SK-N-SH treated with all-trans-retinoic acid at 6 μM for 48 hours (cell line): Measurements from ENCODE around the gene DHX38.
A peak's percentile ranks its signal among the peaks of the same experiment; 100 is the strongest.

Experiments
- ATAC-seq: fragments of 200-7000 bp; cut with Tn5 transposase; 3 replicates; pipeline ENCODE4 v1.9.1; 2020; ENCODE audit warnings: mild to moderate bottlenecking, moderate library complexity
- ARNTL ChIP-seq: fragments of 450-650 bp; formaldehyde crosslinking; IDR thresholded peaks from 2 replicates; pipeline ENCODE4 v1.5.0; 2020; ENCODE audit warnings: low read depth, mild to moderate bottlenecking, moderate library complexity, borderline replicate concordance
- BACH2 ChIP-seq: fragments of 250-450 bp; sonication (Bioruptor Pico); IDR thresholded peaks from 2 replicates; pipeline ENCODE4 v1.9.0; 2021; ENCODE audit warnings: mild to moderate bottlenecking, borderline replicate concordance
- CSDC2 ChIP-seq: fragments of 250-450 bp; sonication (Bioruptor Pico); IDR thresholded peaks from 2 replicates; pipeline ENCODE4 v1.5.0; 2020; ENCODE audit warnings: mild to moderate bottlenecking, moderate library complexity
- ESRRG ChIP-seq: fragments of 250-450 bp; sonication (Bioruptor Pico); IDR thresholded peaks from 2 replicates; pipeline ENCODE4 v1.6.1; 2021; ENCODE audit warnings: mild to moderate bottlenecking
- GLIS3 ChIP-seq: fragments of 250-450 bp; sonication (Bioruptor Pico); IDR thresholded peaks from 2 replicates; pipeline ENCODE4 v1.5.0; 2020; ENCODE audit warnings: mild to moderate bottlenecking, moderate library complexity
- ISL1 ChIP-seq: fragments of 250-450 bp; sonication (Bioruptor Pico); IDR thresholded peaks from 2 replicates; pipeline ENCODE4 v2.1.2; 2022; ENCODE audit warnings: mild to moderate bottlenecking, moderate library complexity
- OSR1 ChIP-seq: fragments of 250-450 bp; sonication (Bioruptor Pico); IDR thresholded peaks from 2 replicates; pipeline ENCODE4 v1.8.0; 2022; ENCODE audit warnings: moderate library complexity, mild to moderate bottlenecking, inconsistent platforms
- PPARA ChIP-seq: fragments of 250-450 bp; sonication (Bioruptor Pico); IDR thresholded peaks from 2 replicates; pipeline ENCODE4 v1.5.0; 2020; ENCODE audit warnings: mild to moderate bottlenecking, borderline replicate concordance
- RARB ChIP-seq: fragments of 250-450 bp; sonication (Bioruptor Pico); IDR thresholded peaks from 2 replicates; pipeline ENCODE4 v1.8.0; 2021; ENCODE audit warnings: mild to moderate bottlenecking, moderate library complexity
- SNAI2 ChIP-seq: fragments of 250-450 bp; sonication (Bioruptor Pico); IDR thresholded peaks from 2 replicates; pipeline ENCODE4 v1.5.0; 2020; ENCODE audit warnings: mild to moderate bottlenecking, moderate library complexity
- TCF4 ChIP-seq: fragments of 250-450 bp; sonication (Bioruptor Pico); IDR thresholded peaks from 2 replicates; pipeline ENCODE4 v1.8.0; 2021; ENCODE audit warnings: mild to moderate bottlenecking, moderate library complexity, borderline replicate concordance
- TOX ChIP-seq: fragments of 250-450 bp; sonication (Bioruptor Pico); IDR thresholded peaks from 2 replicates; pipeline ENCODE4 v1.8.0; 2021; ENCODE audit warnings: mild to moderate bottlenecking, moderate library complexity, borderline replicate concordance
- ZC3H10 ChIP-seq: fragments of 250-450 bp; sonication (Bioruptor Pico); IDR thresholded peaks from 2 replicates; pipeline ENCODE4 v1.5.1; 2021; ENCODE audit warnings: mild to moderate bottlenecking, moderate library complexity
- ZFP3 ChIP-seq: fragments of 250-450 bp; sonication (Bioruptor Pico); IDR thresholded peaks from 2 replicates; pipeline ENCODE4 v1.5.0; 2020; ENCODE audit warnings: mild to moderate bottlenecking, moderate library complexity
- ZNF565 ChIP-seq: fragments of 450-650 bp; formaldehyde crosslinking; conservative IDR thresholded peaks from 2 replicates; pipeline ENCODE4 v1.5.0; 2020; ENCODE audit warnings: low read depth, mild to moderate bottlenecking, moderate library complexity
- ZNF70 ChIP-seq: fragments of 450-650 bp; formaldehyde crosslinking; IDR thresholded peaks from 2 replicates; pipeline ENCODE4 v1.5.0; 2020; ENCODE audit warnings: mild to moderate bottlenecking, moderate library complexity
- ZNF8 ChIP-seq: fragments of 450-650 bp; formaldehyde crosslinking; IDR thresholded peaks from 2 replicates; pipeline ENCODE4 v1.5.0; 2020; ENCODE audit warnings: mild to moderate bottlenecking, moderate library complexity
- TF ChIP-seq, protein P1 (sequence below): fragments of 250-450 bp; sonication (Bioruptor Pico); IDR thresholded peaks from 2 replicates; pipeline ENCODE4 v1.5.1; 2020; ENCODE audit warnings: low read depth, mild to moderate bottlenecking, moderate library complexity
- TF ChIP-seq, protein P2 (sequence below): fragments of 250-450 bp; sonication (Bioruptor Pico); IDR thresholded peaks from 2 replicates; pipeline ENCODE4 v1.8.0; 2021; ENCODE audit warnings: low read depth, mild to moderate bottlenecking, moderate library complexity, borderline replicate concordance
- TF ChIP-seq, protein P3 (sequence below): fragments of 250-450 bp; sonication (Bioruptor Pico); IDR thresholded peaks from 2 replicates; pipeline ENCODE4 v1.5.1; 2021; ENCODE audit warnings: mild to moderate bottlenecking, moderate library complexity
- TF ChIP-seq, protein P4 (sequence below): fragments of 250-450 bp; sonication (Bioruptor Pico); IDR thresholded peaks from 2 replicates; pipeline ENCODE4 v1.5.0; 2020; ENCODE audit warnings: mild to moderate bottlenecking, moderate library complexity

Gene DHX38

DNA sequence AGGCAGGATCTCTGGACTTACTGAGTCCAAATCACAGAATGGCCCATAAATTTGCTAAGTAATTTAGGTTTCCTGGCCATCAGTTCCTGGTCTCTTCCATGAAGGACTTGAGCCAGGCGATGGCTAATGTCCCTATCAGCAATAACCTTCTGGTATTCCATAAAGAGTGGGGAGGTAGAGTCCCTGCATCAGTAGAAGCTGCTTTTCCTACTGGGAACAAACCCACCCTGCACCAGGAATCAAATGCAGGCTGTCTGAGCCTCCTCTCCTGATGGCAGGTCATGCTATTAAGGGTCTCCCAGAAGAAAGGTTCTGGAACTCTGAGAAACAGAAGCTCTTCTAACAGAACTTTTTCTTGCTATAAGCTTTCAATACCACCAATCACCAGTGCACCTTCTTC lies 32.1 kb upstream of the DHX38 start (continued):
- TF ChIP-seq, protein P1, sequence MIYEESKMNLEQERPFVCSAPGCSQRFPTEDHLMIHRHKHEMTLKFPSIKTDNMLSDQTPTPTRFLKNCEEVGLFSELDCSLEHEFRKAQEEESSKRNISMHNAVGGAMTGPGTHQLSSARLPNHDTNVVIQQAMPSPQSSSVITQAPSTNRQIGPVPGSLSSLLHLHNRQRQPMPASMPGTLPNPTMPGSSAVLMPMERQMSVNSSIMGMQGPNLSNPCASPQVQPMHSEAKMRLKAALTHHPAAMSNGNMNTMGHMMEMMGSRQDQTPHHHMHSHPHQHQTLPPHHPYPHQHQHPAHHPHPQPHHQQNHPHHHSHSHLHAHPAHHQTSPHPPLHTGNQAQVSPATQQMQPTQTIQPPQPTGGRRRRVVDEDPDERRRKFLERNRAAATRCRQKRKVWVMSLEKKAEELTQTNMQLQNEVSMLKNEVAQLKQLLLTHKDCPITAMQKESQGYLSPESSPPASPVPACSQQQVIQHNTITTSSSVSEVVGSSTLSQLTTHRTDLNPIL (CRISPR knock-in tag) = no peak
- no peak for TF ChIP-seq RARB (CRISPR knock-in tag)

DNA sequence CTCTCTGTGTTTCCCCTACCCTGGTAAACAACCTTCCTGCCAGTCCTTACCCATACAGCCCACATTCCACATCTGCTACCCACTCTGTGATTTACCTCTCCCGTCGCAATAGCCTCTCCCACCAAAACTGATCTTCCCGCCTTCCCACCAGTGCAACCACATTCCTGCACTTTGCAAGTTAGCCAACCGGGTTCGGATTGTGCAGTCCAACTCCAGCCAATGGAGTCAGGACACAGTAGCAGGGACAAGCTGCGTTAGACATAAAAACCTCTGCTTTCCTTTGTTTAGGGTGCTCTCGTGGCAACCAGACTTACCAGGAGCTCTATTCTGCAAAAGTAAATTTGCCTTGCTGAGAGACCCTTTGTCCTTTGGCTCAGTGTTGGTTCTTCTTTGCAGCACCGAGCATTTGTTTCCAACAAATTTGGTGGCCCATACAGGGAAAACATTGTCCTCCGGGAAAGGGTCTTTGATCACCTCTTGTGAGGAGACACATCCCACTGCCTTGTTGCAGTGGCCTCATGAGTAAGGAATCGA lies 29.2 kb upstream of the DHX38 start:
- no peak for ATAC-seq
- TF ChIP-seq OSR1 (CRISPR knock-in tag) = no peak
- no peak for TF ChIP-seq CSDC2 (CRISPR knock-in tag)
- TF ChIP-seq, protein P2, sequence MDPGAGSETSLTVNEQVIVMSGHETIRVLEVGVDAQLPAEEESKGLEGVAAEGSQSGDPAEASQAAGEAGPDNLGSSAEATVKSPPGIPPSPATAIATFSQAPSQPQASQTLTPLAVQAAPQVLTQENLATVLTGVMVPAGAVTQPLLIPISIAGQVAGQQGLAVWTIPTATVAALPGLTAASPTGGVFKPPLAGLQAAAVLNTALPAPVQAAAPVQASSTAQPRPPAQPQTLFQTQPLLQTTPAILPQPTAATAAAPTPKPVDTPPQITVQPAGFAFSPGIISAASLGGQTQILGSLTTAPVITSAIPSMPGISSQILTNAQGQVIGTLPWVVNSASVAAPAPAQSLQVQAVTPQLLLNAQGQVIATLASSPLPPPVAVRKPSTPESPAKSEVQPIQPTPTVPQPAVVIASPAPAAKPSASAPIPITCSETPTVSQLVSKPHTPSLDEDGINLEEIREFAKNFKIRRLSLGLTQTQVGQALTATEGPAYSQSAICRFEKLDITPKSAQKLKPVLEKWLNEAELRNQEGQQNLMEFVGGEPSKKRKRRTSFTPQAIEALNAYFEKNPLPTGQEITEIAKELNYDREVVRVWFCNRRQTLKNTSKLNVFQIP = no peak
- no peak for TF ChIP-seq TCF4 (CRISPR knock-in tag)
- TF ChIP-seq, protein P3, sequence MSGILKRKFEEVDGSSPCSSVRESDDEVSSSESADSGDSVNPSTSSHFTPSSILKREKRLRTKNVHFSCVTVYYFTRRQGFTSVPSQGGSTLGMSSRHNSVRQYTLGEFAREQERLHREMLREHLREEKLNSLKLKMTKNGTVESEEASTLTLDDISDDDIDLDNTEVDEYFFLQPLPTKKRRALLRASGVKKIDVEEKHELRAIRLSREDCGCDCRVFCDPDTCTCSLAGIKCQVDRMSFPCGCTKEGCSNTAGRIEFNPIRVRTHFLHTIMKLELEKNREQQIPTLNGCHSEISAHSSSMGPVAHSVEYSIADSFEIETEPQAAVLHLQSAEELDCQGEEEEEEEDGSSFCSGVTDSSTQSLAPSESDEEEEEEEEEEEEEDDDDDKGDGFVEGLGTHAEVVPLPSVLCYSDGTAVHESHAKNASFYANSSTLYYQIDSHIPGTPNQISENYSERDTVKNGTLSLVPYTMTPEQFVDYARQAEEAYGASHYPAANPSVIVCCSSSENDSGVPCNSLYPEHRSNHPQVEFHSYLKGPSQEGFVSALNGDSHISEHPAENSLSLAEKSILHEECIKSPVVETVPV = no peak
- TF ChIP-seq SNAI2 (CRISPR knock-in tag) = no peak
- TF ChIP-seq RARB (CRISPR knock-in tag) = no peak
- no peak for TF ChIP-seq ARNTL (CRISPR knock-in tag)
- no peak for TF ChIP-seq PPARA (CRISPR knock-in tag)
- TF ChIP-seq ESRRG (CRISPR knock-in tag) = no peak
- no peak for TF ChIP-seq ZNF70 (CRISPR knock-in tag)
- TF ChIP-seq ZFP3 (CRISPR knock-in tag) = no peak
- TF ChIP-seq ISL1 (CRISPR knock-in tag) = no peak
- no peak for TF ChIP-seq TOX (CRISPR knock-in tag)
- TF ChIP-seq, protein P1 (CRISPR knock-in tag) = no peak
- no peak for TF ChIP-seq BACH2
- TF ChIP-seq ZC3H10 = no peak
- TF ChIP-seq GLIS3 (CRISPR knock-in tag) = no peak
- no peak for TF ChIP-seq ZNF565 (CRISPR knock-in tag)
- TF ChIP-seq, protein P4, sequence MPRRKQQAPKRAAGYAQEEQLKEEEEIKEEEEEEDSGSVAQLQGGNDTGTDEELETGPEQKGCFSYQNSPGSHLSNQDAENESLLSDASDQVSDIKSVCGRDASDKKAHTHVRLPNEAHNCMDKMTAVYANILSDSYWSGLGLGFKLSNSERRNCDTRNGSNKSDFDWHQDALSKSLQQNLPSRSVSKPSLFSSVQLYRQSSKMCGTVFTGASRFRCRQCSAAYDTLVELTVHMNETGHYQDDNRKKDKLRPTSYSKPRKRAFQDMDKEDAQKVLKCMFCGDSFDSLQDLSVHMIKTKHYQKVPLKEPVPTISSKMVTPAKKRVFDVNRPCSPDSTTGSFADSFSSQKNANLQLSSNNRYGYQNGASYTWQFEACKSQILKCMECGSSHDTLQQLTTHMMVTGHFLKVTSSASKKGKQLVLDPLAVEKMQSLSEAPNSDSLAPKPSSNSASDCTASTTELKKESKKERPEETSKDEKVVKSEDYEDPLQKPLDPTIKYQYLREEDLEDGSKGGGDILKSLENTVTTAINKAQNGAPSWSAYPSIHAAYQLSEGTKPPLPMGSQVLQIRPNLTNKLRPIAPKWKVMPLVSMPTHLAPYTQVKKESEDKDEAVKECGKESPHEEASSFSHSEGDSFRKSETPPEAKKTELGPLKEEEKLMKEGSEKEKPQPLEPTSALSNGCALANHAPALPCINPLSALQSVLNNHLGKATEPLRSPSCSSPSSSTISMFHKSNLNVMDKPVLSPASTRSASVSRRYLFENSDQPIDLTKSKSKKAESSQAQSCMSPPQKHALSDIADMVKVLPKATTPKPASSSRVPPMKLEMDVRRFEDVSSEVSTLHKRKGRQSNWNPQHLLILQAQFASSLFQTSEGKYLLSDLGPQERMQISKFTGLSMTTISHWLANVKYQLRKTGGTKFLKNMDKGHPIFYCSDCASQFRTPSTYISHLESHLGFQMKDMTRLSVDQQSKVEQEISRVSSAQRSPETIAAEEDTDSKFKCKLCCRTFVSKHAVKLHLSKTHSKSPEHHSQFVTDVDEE (CRISPR knock-in tag) = no peak

DNA sequence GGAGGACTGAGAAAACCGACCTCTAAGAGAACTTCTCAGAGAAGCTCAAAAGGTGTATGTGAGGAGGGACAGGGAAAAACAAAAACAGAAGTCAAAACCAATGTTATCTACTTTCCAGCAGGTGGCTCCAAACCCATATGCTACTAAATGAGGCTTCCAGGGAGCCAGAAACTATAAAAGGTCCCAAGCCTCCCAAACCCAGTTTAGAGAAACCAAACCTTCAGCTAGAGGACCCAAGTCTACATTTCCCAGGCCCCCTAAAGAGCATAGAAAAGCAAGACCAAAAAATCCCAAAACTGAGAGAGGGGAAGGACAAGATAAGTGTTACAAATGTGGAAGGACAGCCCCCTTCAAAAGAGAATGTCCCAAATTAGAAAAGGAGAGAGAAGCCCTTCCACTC lies 26.9 kb upstream of the DHX38 start:
- TF ChIP-seq OSR1 (CRISPR knock-in tag) = no peak
- ATAC-seq = peak; percentile 86

GRCh38 chr16:72068930-72069329 lies 24.7 kb upstream of the DHX38 start:
- TF ChIP-seq ESRRG (CRISPR knock-in tag) (no peak), GLIS3 (CRISPR knock-in tag) (no peak), SNAI2 (CRISPR knock-in tag) (no peak), ZNF565 (CRISPR knock-in tag) (no peak), PPARA (CRISPR knock-in tag) (no peak), RARB (CRISPR knock-in tag) (no peak), ISL1 (CRISPR knock-in tag) (no peak), ZNF8 (CRISPR knock-in tag) (no peak), ARNTL (CRISPR knock-in tag) (no peak), CSDC2 (CRISPR knock-in tag) (no peak), TOX (CRISPR knock-in tag) (no peak), BACH2 (no peak), TCF4 (CRISPR knock-in tag) (no peak)
- TF ChIP-seq, protein P4 (CRISPR knock-in tag) = no peak
- TF ChIP-seq, all 23 proteins: peak for 0

More at GRCh38 chr16:72068930-72069329, 24.7 kb upstream of the DHX38 start:
- ATAC-seq = no peak
